T-helper 22 cell (primary cell): ENCODE measurements around the gene SERPIND1.
"Not testable (repeated sequence)": the region's sequence is repeated elsewhere in the genome, so short reads cannot be mapped to it uniquely, and the experiment has no call there.

Experiments
- DNase-seq: peaks from one replicate; pipeline ENCODE4 v3.0.0-alpha.2; 2020; ENCODE audit warnings: low read depth

The SERPIND1 gene, protein sequence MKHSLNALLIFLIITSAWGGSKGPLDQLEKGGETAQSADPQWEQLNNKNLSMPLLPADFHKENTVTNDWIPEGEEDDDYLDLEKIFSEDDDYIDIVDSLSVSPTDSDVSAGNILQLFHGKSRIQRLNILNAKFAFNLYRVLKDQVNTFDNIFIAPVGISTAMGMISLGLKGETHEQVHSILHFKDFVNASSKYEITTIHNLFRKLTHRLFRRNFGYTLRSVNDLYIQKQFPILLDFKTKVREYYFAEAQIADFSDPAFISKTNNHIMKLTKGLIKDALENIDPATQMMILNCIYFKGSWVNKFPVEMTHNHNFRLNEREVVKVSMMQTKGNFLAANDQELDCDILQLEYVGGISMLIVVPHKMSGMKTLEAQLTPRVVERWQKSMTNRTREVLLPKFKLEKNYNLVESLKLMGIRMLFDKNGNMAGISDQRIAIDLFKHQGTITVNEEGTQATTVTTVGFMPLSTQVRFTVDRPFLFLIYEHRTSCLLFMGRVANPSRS

GRCh38 chr22:20773793-20774212, at the start of gene SERPIND1:
SERPIND1 (plus strand) TSS chr22:20774113; CDS start chr22:20779313, 5,200 bp downstream.
- no peak for DNase-seq

- DNase-seq, result no peak
These were observed 49.0 kb upstream of the SERPIND1 start for GRCh38 chr22:20724676-20725454.

DNA sequence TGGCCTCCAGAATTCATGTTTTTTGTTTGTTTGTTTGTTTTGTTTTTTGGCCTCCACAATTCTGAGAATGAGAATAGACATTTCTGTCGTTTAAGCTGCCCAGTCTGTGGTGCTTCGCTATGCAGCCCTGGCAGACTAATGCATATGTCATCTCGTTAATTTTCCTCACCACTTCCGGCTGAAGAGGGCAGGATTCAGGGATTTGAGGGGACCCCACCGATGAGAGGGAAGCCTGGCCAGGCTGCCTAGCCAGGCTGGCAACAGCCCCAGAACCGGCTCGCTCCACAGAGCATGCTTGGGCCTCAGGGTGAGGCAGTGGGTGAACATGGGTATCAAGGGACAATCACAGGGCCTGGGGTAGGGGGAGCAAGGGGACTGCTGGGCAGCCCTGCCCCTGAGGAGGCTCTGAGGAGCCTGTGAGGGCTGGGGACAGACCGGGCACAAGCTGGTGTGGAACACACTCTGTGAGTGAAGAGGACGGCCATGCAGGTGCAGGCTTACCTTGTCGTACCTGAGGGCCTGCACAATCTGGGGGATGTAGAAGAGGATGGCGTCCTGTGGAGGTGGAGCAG, 47.8 kb upstream of the SERPIND1 start:
- DNase-seq, result no peak

DNA sequence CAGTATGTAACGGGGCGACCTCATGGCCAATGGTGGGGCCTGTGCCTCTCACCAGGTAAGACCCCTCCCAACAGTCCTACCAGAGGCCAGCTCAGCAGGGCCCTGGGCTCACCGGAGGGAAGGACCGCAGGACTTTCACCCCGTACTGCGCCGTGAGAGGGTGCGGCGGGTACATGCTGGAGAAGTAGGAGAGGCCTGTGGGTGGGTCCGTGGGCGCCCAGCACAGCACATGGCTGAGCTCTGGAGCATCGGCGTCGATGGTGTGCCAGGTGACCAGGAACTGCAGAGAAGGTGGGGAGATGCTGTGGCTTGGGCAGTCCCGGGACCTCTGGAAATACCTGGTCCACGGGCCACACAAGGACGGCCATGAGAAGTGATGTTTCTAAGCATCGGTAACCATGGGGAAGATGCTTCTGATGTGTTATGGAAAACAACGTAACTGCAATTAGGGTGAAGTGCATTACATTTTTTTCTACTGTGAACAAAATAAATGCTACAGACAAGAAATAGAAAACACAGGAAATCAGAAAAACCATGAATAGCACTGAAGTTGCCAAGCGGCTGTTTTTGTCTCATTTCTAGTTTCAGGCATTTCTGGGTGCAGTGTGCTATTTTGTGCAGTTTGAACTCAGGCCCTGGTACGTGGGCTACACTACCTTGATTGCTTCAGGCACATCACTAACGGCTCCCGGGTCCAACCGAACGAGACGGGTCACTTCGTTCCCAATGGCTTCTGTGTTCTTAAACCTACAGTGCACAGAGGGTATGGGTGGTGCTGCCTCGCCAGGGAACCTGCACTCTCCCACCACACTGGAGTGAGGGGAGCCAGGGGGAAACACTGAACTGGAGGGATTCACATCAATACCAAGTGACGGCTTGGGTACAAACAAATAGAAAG, 46.5 kb upstream of the SERPIND1 start:
- DNase-seq, result no peak

- no peak for DNase-seq
These were observed 45.3 kb upstream of the SERPIND1 start for GRCh38 chr22:20728523-20729190.

DNA sequence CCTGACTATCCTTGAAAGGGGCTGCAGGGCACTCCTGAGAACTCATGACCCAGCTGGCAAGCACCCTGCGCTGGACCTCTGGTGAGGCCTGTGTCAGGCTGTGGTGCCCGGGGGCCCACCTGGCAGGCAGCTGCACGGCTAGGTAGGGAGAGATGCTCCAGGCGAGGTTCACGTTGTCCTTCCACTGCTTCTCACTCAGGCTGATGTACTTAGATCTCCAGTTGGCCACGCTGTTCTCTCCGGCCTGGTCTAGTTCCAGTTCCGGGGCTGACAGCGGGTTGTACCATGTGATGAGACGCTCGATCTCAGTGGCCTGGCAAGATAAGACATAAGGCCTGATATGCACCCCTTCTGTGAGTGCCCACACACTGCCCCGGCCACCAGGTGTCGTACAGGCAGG, 44.7 kb upstream of the SERPIND1 start:
- no peak for DNase-seq

- not testable (repeated sequence) for DNase-seq
These were observed 41.5 kb upstream of the SERPIND1 start for GRCh38 chr22:20732431-20732830.

GRCh38 chr22:20735356-20736162, 38.4 kb upstream of the SERPIND1 start:
- DNase-seq, result not testable (repeated sequence)

- not testable (repeated sequence) for DNase-seq
These were observed 37.0 kb upstream of the SERPIND1 start for GRCh38 chr22:20736891-20737290.

DNA sequence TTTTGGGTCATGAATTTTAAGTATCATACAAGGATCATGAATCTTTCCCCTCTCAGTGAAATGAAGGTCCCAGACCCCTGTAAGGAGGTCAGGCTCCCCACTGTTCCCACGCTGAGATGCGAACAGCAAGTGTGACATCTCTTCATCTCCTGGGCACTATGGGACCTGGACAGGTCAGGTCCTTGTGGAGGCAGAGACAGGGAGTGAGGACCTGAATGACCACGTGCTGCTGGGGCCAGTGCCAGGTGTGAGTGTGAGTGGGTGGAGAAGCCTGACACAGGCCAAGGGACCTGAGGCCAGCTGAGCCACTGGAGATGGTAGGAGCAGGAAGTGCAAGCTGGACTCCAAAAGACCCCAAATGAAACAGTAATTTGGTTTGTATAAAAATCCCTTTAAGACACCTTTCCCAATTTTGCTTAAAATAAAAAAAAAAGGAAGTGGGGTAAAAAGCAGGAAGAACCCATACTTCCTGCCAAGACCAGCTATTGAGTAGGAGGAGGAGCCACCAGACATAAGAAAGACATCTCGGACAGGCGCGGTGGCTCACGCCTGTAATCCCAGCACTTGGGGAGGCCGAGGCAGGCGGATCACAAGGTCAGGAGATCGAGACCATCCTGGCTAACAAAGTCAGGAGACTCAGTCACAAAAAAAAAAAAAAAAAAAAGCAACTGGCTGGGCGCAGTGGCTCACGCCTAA, 35.4 kb upstream of the SERPIND1 start:
- no peak for DNase-seq

GRCh38 chr22:20740222-20740951, 33.5 kb upstream of the SERPIND1 start:
- no peak for DNase-seq

DNA sequence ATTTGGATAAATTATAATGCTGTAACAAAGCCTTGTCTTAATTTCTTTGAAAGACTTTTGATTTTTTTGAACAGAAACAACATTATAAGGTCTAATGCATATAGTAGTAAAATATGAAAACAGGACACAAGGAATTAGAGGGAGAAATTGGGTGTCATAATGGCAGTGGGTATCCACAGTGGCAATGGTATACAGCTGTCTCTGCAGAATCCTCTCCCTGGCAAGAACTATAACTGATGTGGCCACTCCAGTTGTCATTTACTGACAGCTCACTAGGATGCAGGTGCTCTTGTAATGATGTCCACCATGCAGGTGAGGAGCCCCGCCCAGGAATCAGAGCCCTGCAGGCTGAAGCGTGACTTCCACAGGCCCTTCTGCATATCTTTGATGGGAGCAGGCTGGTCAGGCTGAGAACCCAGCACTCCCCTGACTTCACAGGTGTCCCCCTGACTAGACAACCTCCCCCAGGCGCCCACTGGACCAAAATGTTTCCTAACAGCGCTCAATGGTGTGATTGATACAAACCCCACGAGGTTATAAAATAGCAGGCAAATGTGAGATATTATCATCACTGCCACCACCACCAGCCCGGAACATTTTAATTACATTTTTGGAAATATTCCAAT, 32.8 kb upstream of the SERPIND1 start:
- no peak for DNase-seq

GRCh38 chr22:20741634-20742581, 32.0 kb upstream of the SERPIND1 start:
- no peak for DNase-seq

- no peak for DNase-seq
These were observed 31.1 kb upstream of the SERPIND1 start for GRCh38 chr22:20742764-20743163.

GRCh38 chr22:20744456-20744855, 29.5 kb upstream of the SERPIND1 start:
- DNase-seq, result no peak

DNA sequence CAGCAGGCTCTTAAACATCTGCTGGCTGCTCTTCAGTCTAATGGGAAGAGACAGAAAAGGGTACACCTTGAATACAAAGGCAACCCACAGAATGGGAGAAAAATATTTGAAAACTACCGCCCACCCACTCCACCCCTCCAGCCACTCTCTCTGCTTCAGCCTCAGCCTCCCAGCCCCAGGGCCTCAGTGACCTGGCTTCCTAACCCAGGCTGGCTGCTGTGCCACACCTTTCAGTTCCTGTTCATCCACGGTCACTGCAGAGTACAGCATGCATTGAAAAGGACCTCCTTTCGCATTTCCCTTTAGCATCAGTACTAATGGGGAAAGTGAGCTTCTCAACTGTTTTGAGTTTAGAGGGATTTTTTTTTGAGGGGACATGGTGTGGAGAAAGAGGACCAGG, 28.8 kb upstream of the SERPIND1 start:
- DNase-seq, result no peak
